GM23338 (cell line): ENCODE results near the gene CAMK2N2. TPM values are rescaled to one million over a fixed set of nuclear protein-coding genes. Genes with fewer than 3 reads are reported as not detected.

Source experiments
- ATAC-seq: fragments of 200-7000 bp; cut with Tn5 transposase; 3 replicates; pipeline ENCODE4 v1.9.1; 2020
- DNase-seq: peaks from one replicate; pipeline ENCODE4 v3.0.0-alpha.2; 2015; ENCODE audit warnings: low spot score
- H2AFZ ChIP-seq: fragments of 200-600 bp; sonication (generic); 2 replicates; pipeline ENCODE4 v1.8.0; 2016; ENCODE audit warnings: antibody characterized with exemption, mild to moderate bottlenecking, moderate library complexity
- H3F3A ChIP-seq: fragments of 200-600 bp; sonication (generic); replicated peaks from 2 replicates; pipeline ENCODE4 v1.8.0; 2017; ENCODE audit warnings: antibody characterized with exemption, mixed run types, low read depth
- H3K27ac ChIP-seq: fragments of 200-600 bp; sonication (generic); 2 replicates; pipeline ENCODE4 v1.6.1; 2016; ENCODE audit warnings: low read depth
- H3K27me3 ChIP-seq: fragments of 200-600 bp; sonication (generic); 2 replicates; pipeline ENCODE4 v1.8.0; 2016; ENCODE audit warnings: mild to moderate bottlenecking, mixed run types, moderate library complexity; ENCODE audit not compliant: insufficient read depth
- H3K36me3 ChIP-seq: fragments of 200-600 bp; sonication (generic); 2 replicates; pipeline ENCODE4 v1.8.0; 2016; ENCODE audit warnings: mild to moderate bottlenecking; ENCODE audit not compliant: insufficient read depth
- H3K4me1 ChIP-seq: fragments of 200-600 bp; sonication (generic); 2 replicates; pipeline ENCODE4 v1.8.0; 2016; ENCODE audit warnings: mild to moderate bottlenecking, moderate library complexity; ENCODE audit not compliant: insufficient read depth
- H3K4me2 ChIP-seq: fragments of 200-600 bp; sonication (generic); 2 replicates; pipeline ENCODE4 v1.7.1; 2017; ENCODE audit warnings: mixed run types
- H3K4me3 ChIP-seq: fragments of 200-600 bp; sonication (generic); 2 replicates; pipeline ENCODE4 v1.6.1; 2016; ENCODE audit warnings: mixed run types
- H3K79me2 ChIP-seq: fragments of 200-600 bp; sonication (generic); replicated peaks from 2 replicates; pipeline ENCODE4 v1.8.0; 2017; ENCODE audit warnings: mild to moderate bottlenecking; ENCODE audit not compliant: insufficient read depth
- H3K9me2 ChIP-seq: fragments of 200-600 bp; sonication (generic); 2 replicates; pipeline ENCODE4 v1.8.0; 2017; ENCODE audit not compliant: insufficient read depth
- H4K20me1 ChIP-seq: fragments of 200-600 bp; sonication (generic); replicated peaks from 2 replicates; pipeline ENCODE4 v1.8.0; 2017; ENCODE audit warnings: mild to moderate bottlenecking; ENCODE audit not compliant: insufficient read depth
- H3K27ac Mint-ChIP-seq: 2 replicates; pipeline ENCODE4 v1.8.0; 2020; ENCODE audit warnings: inconsistent platforms, mild to moderate bottlenecking, moderate library complexity, mixed read lengths
- H3K27me3 Mint-ChIP-seq: 3 replicates; pipeline ENCODE4 v1.8.0; 2022; ENCODE audit warnings: low read depth, mild to moderate bottlenecking, moderate library complexity, mixed read lengths, inconsistent platforms; ENCODE audit not compliant: insufficient read depth, poor library complexity
- H3K36me3 Mint-ChIP-seq: 3 replicates; pipeline ENCODE4 v1.8.0; 2021; ENCODE audit warnings: low read depth, mild to moderate bottlenecking, inconsistent platforms, moderate library complexity, mixed read lengths
- H3K4me1 Mint-ChIP-seq: 3 replicates; pipeline ENCODE4 v1.8.0; 2020; ENCODE audit warnings: mild to moderate bottlenecking, inconsistent platforms, mixed read lengths
- H3K4me3 Mint-ChIP-seq: 3 replicates; pipeline ENCODE4 v1.8.0; 2021; ENCODE audit warnings: moderate library complexity, mild to moderate bottlenecking, inconsistent platforms, mixed read lengths
- H3K9me3 Mint-ChIP-seq: 3 replicates; pipeline ENCODE4 v1.8.0; 2020; ENCODE audit warnings: moderate library complexity, mild to moderate bottlenecking, inconsistent platforms, mixed read lengths
- ETS1 ChIP-seq: IDR thresholded peaks from 2 replicates; pipeline ENCODE4 v1.6.1; 2016; ENCODE audit warnings: antibody characterized with exemption
- EZH2 ChIP-seq: fragments of 200-600 bp; sonication (generic); IDR thresholded peaks from one replicate; pipeline ENCODE4 v1.8.0; 2017; ENCODE audit warnings: antibody characterized with exemption, mild to moderate bottlenecking, low read depth; ENCODE audit not compliant: unreplicated experiment
- EZH2phosphoT487 ChIP-seq: fragments of 200-600 bp; sonication (generic); IDR thresholded peaks from one replicate; pipeline ENCODE4 v1.8.1; 2018; ENCODE audit warnings: antibody characterized with exemption; ENCODE audit not compliant: unreplicated experiment
- NANOG ChIP-seq: IDR thresholded peaks from 2 replicates; pipeline ENCODE4 v1.6.1; 2016; ENCODE audit warnings: antibody characterized with exemption, borderline replicate concordance
- REST ChIP-seq: IDR thresholded peaks from one replicate; pipeline ENCODE4 v1.6.1; 2018; ENCODE audit warnings: antibody characterized with exemption; ENCODE audit not compliant: unreplicated experiment
- ZNF114 ChIP-seq: fragments of 250-450 bp; sonication (Bioruptor Pico); IDR thresholded peaks from 2 replicates; pipeline ENCODE4 v1.5.0; 2020; ENCODE audit warnings: mild to moderate bottlenecking, moderate library complexity
- ZNF331 ChIP-seq: fragments of 250-450 bp; sonication (Bioruptor Pico); IDR thresholded peaks from 2 replicates; pipeline ENCODE4 v1.5.0; 2020; ENCODE audit warnings: low read depth, mild to moderate bottlenecking, moderate library complexity
- polyA plus RNA-seq: library from polyadenylated mRNA; unstranded; fragments of >200 nt; fragmentation: Nextera tagmentation; extraction: Ambion mirVana; gene quantifications from 2 replicates; pipeline ENCODE4 v1.2.1, GENCODE V29; 2016
- total RNA-seq: library from RNA; depleted of rRNA; stranded (reverse); fragments of >200 nt; shearing (Covaris generic); gene quantifications from 2 replicates; pipeline ENCODE4 v1.2.3, GENCODE V29; 2014

CAMK2N2 gene
- total and polyA plus RNA-seq, 2 experiments from 2014 or later, result 0.32 to 1.3 TPM

GRCh38 chr3:184241141-184241446, 20.3 kb downstream of the CAMK2N2 start (continued):
- TF ChIP-seq REST, result no peak

GRCh38 chr3:184240384-184241140, 20.8 kb downstream of the CAMK2N2 start:
- peaks cover 9% of the 10 kb centered on the region for H3K27me3 Mint-ChIP-seq
- no peak overlapping the region for H2AFZ ChIP-seq
- H3K9me3 Mint-ChIP-seq, result no peaks in the 10 kb centered on the region
- H3K27me3 ChIP-seq, result peaks cover 11% of the 10 kb centered on the region
- peak overlapping the region; percentile 62 for H3K4me3 ChIP-seq
- peaks cover 12% of the 10 kb centered on the region for H4K20me1 ChIP-seq
- no peak for TF ChIP-seq ETS1
- peak; percentile 79 for TF ChIP-seq REST
- peaks cover 14% of the 10 kb centered on the region for H3K4me1 Mint-ChIP-seq
- H3K4me1 ChIP-seq, result no peaks in the 10 kb centered on the region
- DNase-seq, result peak; percentile 65
- H3K4me3 Mint-ChIP-seq, result 0 out of 3 replicates have a peak overlapping the region, but pooled peaks have one; percentile 38
- peaks cover 33% of the 10 kb centered on the region for H3K36me3 Mint-ChIP-seq
- H3K27ac Mint-ChIP-seq, result no peak overlapping the region
- no peaks in the 10 kb centered on the region for H3F3A ChIP-seq
- no peaks in the 10 kb centered on the region for H3K9me2 ChIP-seq
- peak overlapping the region; percentile 84 for H3K4me2 ChIP-seq
- ATAC-seq, result peak; percentile 28
- H3K36me3 ChIP-seq, result peaks cover 3% of the 10 kb centered on the region; the same call in 1 of the 2 replicates
- no peaks in the 10 kb centered on the region for H3K79me2 ChIP-seq
- H3K27ac ChIP-seq, result no peak overlapping the region

- peaks cover 14% of the 10 kb centered on the region for H3K4me1 Mint-ChIP-seq
- no peak overlapping the region; the same call in 2 of the 3 replicates for H3K4me3 Mint-ChIP-seq
- DNase-seq (no peak), ATAC-seq (no peak)
- H4K20me1 ChIP-seq, result peaks cover 12% of the 10 kb centered on the region
- H3K27ac Mint-ChIP-seq, result no peak overlapping the region
- peaks cover under 1% of the 10 kb centered on the region; the same call in 1 of the 2 replicates for H3K36me3 ChIP-seq
- H3K9me2 ChIP-seq, result no peaks in the 10 kb centered on the region
- no peaks in the 10 kb centered on the region for H3K79me2 ChIP-seq
- H3K36me3 Mint-ChIP-seq, result peaks cover 26% of the 10 kb centered on the region
- H3K27me3 ChIP-seq, result peaks cover 11% of the 10 kb centered on the region
- H3K4me1 ChIP-seq, result no peaks in the 10 kb centered on the region
- no peaks in the 10 kb centered on the region for H3K9me3 Mint-ChIP-seq
- no peaks in the 10 kb centered on the region for H3F3A ChIP-seq
- H3K27me3 Mint-ChIP-seq, result peaks cover 9% of the 10 kb centered on the region
- no peak overlapping the region for H3K4me3 ChIP-seq
- no peak overlapping the region for H2AFZ ChIP-seq
- no peak overlapping the region for H3K27ac ChIP-seq
- no peak overlapping the region for H3K4me2 ChIP-seq
- TF ChIP-seq ZNF114 (CRISPR knock-in tag) (no peak), EZH2phosphoT487 (no peak), EZH2 (no peak), ETS1 (no peak), REST (no peak), ZNF331 (CRISPR knock-in tag) (no peak), NANOG (no peak)
Measured at GRCh38 chr3:184239708-184240107, 21.6 kb downstream of the CAMK2N2 start.
